Measurements from ENCODE around the gene MEOX1. TPM values are rescaled to one million over a fixed set of nuclear protein-coding genes. Genes with fewer than 3 reads are reported as not detected.

MEOX1 gene
- total RNA-seq, 6 donors from 2014 or later: 0.98 to 3.0 (median 1.6) TPM; not detected in 3

DNA sequence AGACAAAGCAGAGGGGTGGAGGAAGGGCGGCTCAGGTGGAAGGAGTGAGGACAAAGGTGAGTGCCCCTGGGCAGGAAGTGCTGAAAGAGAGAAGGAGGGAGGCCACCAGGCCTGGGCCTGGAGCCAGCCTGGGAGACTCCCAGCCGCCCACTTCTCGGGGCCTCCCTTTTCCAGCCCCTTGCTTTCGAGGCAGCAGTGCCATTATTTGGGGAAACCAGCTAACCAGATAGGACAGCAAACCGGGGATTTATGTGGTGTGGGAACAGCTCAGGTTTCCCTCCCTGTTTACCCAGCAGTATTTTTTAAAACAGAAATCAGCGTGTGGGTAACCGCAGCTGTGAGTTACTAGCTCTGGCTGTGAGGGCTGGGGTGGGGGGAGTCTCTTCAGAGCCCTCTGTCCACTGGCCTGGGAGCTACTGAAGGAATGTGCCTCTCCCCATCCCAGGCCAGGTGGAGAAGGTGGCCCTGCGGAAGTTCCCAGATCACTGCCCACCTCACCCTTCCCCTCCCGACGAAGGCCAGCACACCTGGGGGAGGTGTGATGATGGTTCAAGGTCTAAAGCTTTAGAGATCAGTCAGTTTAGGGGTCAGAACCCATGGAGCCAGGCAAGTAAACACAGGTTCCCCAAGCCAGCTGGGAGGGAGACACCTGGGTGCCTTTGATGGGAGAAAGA, 8.4 kb upstream of the MEOX1 start:
- ATAC-seq (ENCODE audit: low FRiP score in 2 of 2): no peak
- H3K36me3 ChIP-seq: no peaks in the 10 kb centered on the region
- no peak for TF ChIP-seq POLR2A (IDR thresholded peaks at IDR 0.05)
- TF ChIP-seq POLR2AphosphoS5 (IDR thresholded peaks at IDR 0.05): no peak
- TF ChIP-seq EP300 (IDR thresholded peaks at IDR 0.05): no peak
- TF ChIP-seq CTCF (IDR thresholded peaks at IDR 0.05): no peak
- 62 to 83% methylated on average over 3 to 10 of the region's 10 CpGs for WGBS, 2 donors
- no peaks in the 10 kb centered on the region for H3K9me3 ChIP-seq
- no peak overlapping the region for H3K4me3 ChIP-seq
- no peak overlapping the region for H3K27ac ChIP-seq
- H3K27me3 ChIP-seq: no peaks in the 10 kb centered on the region
- peaks cover 0 to 14% (median 4%) of the 10 kb centered on the region in 4 donors for H3K4me1 ChIP-seq
- peak in 1 of 2 donors; percentile 31 for DNase-seq

GRCh38 chr17:43667947-43668348, 6.2 kb upstream of the MEOX1 start:
- DNase-seq (no peak), ATAC-seq (ENCODE audit: low FRiP score in 2 of 2) (no peak)
- Histone ChIP-seq H3K4me3 (no peak overlapping the region), H3K4me1 (peaks cover 0 to 14% (median 4%) of the 10 kb centered on the region in 4 donors), H3K27me3 (no peaks in the 10 kb centered on the region), H3K9me3 (no peaks in the 10 kb centered on the region), H3K36me3 (no peaks in the 10 kb centered on the region), H3K27ac (no peak overlapping the region)
- no peak for TF ChIP-seq POLR2A (IDR thresholded peaks at IDR 0.05)
- no peak for TF ChIP-seq CTCF (IDR thresholded peaks at IDR 0.05)
- TF ChIP-seq POLR2AphosphoS5 (IDR thresholded peaks at IDR 0.05): no peak
- TF ChIP-seq EP300 (IDR thresholded peaks at IDR 0.05): no peak
- 77 to 80% methylated on average over 3 of the region's 3 CpGs for WGBS, 2 donors

DNA sequence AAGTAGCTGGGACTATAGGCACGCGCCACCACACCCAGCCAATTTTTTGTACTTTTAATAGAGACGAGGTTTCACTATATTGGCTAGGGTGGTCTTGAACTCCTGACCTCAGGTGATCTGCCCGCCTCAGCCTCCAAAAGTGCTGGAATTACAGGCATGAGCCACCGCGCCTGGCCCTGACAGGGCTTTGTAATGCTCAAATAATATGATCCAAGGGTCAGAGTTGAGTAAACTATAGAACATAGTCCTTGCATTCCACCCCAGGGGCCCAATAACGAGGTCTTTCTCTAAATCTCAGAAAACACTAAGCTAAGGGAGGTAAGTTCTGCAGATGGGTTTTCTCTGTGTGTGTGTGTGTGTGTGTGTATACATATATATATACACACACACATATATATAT, 5.8 kb upstream of the MEOX1 start:
- no peaks in the 10 kb centered on the region for H3K27me3 ChIP-seq
- DNase-seq (no peak), ATAC-seq (ENCODE audit: low FRiP score in 2 of 2) (no peak)
- 89 to 91% methylated on average over 7 of the region's 7 CpGs for WGBS, 2 donors
- H3K27ac ChIP-seq: no peak overlapping the region
- peaks cover 0 to 14% (median 7%) of the 10 kb centered on the region in 4 donors for H3K4me1 ChIP-seq
- TF ChIP-seq POLR2A (IDR thresholded peaks at IDR 0.05) (no peak), POLR2AphosphoS5 (IDR thresholded peaks at IDR 0.05) (no peak), CTCF (IDR thresholded peaks at IDR 0.05) (no peak), EP300 (IDR thresholded peaks at IDR 0.05) (no peak)
- no peak overlapping the region for H3K4me3 ChIP-seq
- H3K9me3 ChIP-seq: no peaks in the 10 kb centered on the region
- no peaks in the 10 kb centered on the region for H3K36me3 ChIP-seq

DNA sequence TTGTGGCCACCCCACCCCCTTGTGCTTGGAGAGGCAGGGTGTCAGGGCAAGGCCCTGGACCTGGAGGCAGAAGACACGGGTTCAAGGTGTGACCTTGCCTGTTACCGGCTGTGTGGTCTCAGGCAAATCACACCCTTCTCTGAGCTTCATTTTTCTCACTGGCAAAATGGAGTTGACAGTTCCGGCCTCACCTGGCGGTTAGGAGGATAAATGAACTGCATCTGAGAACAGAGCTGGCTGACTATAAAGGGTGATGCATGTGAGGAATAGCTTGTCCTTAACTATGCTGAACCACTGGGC, 4.2 kb upstream of the MEOX1 start:
- Histone ChIP-seq H3K27ac (no peak overlapping the region), H3K4me1 (peaks cover 0 to 12% (median 8%) of the 10 kb centered on the region in 4 donors), H3K9me3 (no peaks in the 10 kb centered on the region), H3K27me3 (no peaks in the 10 kb centered on the region), H3K4me3 (no peak overlapping the region), H3K36me3 (no peaks in the 10 kb centered on the region)
- no peak for TF ChIP-seq POLR2A (IDR thresholded peaks at IDR 0.05)
- TF ChIP-seq CTCF (IDR thresholded peaks at IDR 0.05): no peak
- no peak for TF ChIP-seq POLR2AphosphoS5 (IDR thresholded peaks at IDR 0.05)
- TF ChIP-seq EP300 (IDR thresholded peaks at IDR 0.05): no peak
- ATAC-seq (ENCODE audit: low FRiP score in 2 of 2) (no peak), DNase-seq (no peak)
- WGBS, 2 donors: 81 to 89% methylated on average over 4 of the region's 4 CpGs
